HCT116 (cell line): ENCODE results near the gene F11R. TPM values are rescaled to one million over a fixed set of nuclear protein-coding genes. Genes with fewer than 3 reads are reported as not detected.

Experiments
- ATAC-seq: fragments of 200-7000 bp; cut with Tn5 transposase; 2 replicates; pipeline ENCODE4 v1.9.1; 2020; ENCODE audit warnings: mild to moderate bottlenecking, moderate library complexity
- BruUV-seq: library from RNA; stranded (reverse); fragments of 400-500 nt; replicated peaks from 2 replicates; lab custom pipeline; 2021; lab: Mats Ljungman, UMichigan
- CTCF ChIA-PET: fragments of 300-600 bp; sonication (Branson Sonifier 250); formaldehyde crosslinking; loops from one replicate; lab custom pipeline; 2021; ENCODE audit warnings: antibody characterized with exemption; lab: Charles Lee
- POLR2A ChIA-PET: fragments of 300-600, 350-600 bp; sonication (Branson Sonifier 250); formaldehyde crosslinking; loops from one replicate; lab custom pipeline; 2021; ENCODE audit warnings: antibody characterized with exemption; lab: Charles Lee
- RAD21 ChIA-PET, 2 experiments: fragments of 300-600 bp; sonication (Branson Sonifier 250); formaldehyde crosslinking; loops; one replicate each; lab custom pipeline; 2023; ENCODE audit warnings: low total read pairs in 2 of 2; ENCODE audit not compliant: uncharacterized antibody in 2 of 2, unreplicated experiment in 2 of 2, low non-redundant PET in 1 of 2; lab: Charles Lee
- DNase-seq: peaks from one replicate; pipeline ENCODE4 v3.0.0-alpha.2; 2010; ENCODE audit warnings: low read depth, low spot score
- H2AFZ ChIP-seq: fragments of 200-600 bp; shearing (Covaris generic), sonication (generic); 2 replicates; pipeline ENCODE4 v1.6.1; 2017; ENCODE audit warnings: low read depth, mixed run types, mixed read lengths, antibody characterized with exemption, low read length; ENCODE audit not compliant: poor library complexity, severe bottlenecking
- H3K27ac ChIP-seq: 2 replicates; pipeline ENCODE4 v1.5.1; 2012; ENCODE audit warnings: low read depth, low read length
- H3K27me3 ChIP-seq: fragments of 200-600 bp; sonication (generic); 2 replicates; pipeline ENCODE4 v1.6.1; 2016; ENCODE audit warnings: mixed run types, low read length, mixed read lengths; ENCODE audit not compliant: insufficient read depth
- H3K36me3 ChIP-seq, 2 experiments: fragments of 200-500 bp in 1 of 2; fragments of 200-600 bp in 1 of 2; sonication (Bioruptor generic) in 1 of 2; sonication (generic) in 1 of 2; 2 replicates each; pipeline versions ENCODE4 v1.5.1 to v1.6.1; 2014 to 2016; ENCODE audit warnings: low read length in 2 of 2, inconsistent platforms in 1 of 2, mixed read lengths in 1 of 2, mixed run types in 1 of 2; ENCODE audit not compliant: insufficient read depth in 2 of 2, control insufficient read depth in 1 of 2
- H3K4me1 ChIP-seq, 2 experiments: fragments of 200-600 bp in 1 of 2; sonication (generic) in 1 of 2; 2 replicates each; pipeline versions ENCODE4 v1.5.1 to v1.6.1; 2012 to 2017; ENCODE audit warnings: low read length in 2 of 2, inconsistent platforms in 1 of 2, mild to moderate bottlenecking in 1 of 2, mixed read lengths in 1 of 2, mixed run types in 1 of 2, moderate library complexity in 1 of 2; ENCODE audit not compliant: insufficient read depth in 2 of 2, control insufficient read depth in 1 of 2
- H3K4me2 ChIP-seq: fragments of 200-600 bp; sonication (generic); 2 replicates; pipeline ENCODE4 v1.6.1; 2017; ENCODE audit warnings: mixed run types, low read length, mixed read lengths
- H3K4me3 ChIP-seq, 2 experiments: fragments of 200-600 bp in 1 of 2; sonication (generic) in 1 of 2; replicated peaks in 1 of 2; 2 replicates each; pipeline ENCODE4 v1.5.1; 2011 to 2016; ENCODE audit warnings: low read length in 2 of 2, control low read depth in 1 of 2, low read depth in 1 of 2, mild to moderate bottlenecking in 1 of 2, mixed read lengths in 1 of 2, mixed run types in 1 of 2
- H3K79me2 ChIP-seq: fragments of 200-600 bp; sonication (generic); 2 replicates; pipeline ENCODE4 v1.6.1; 2017; ENCODE audit warnings: mild to moderate bottlenecking, mixed run types, low read length, moderate library complexity, mixed read lengths; ENCODE audit not compliant: insufficient read depth
- H3K9ac ChIP-seq: fragments of 200-600 bp; sonication (generic); 2 replicates; pipeline ENCODE4 v1.6.1; 2016; ENCODE audit warnings: low read length, mixed read lengths
- H3K9me2 ChIP-seq: fragments of 200-600 bp; sonication (generic), shearing (Covaris generic); 2 replicates; pipeline ENCODE4 v1.6.1; 2017; ENCODE audit warnings: mixed run types, mild to moderate bottlenecking, moderate library complexity; ENCODE audit not compliant: insufficient read depth
- H3K9me3 ChIP-seq, 2 experiments: fragments of 200-500 bp in 1 of 2; fragments of 200-600 bp in 1 of 2; sonication (Bioruptor generic) in 1 of 2; sonication (generic) in 1 of 2; 2 replicates each; pipeline ENCODE4 v1.6.1; 2014 to 2017; ENCODE audit warnings: low read length in 2 of 2, mixed read lengths in 2 of 2, inconsistent platforms in 1 of 2, low read depth in 1 of 2, mild to moderate bottlenecking in 1 of 2, mixed run types in 1 of 2, moderate library complexity in 1 of 2; ENCODE audit not compliant: control insufficient read depth in 1 of 2, insufficient read depth in 1 of 2
- H4K20me1 ChIP-seq: fragments of 200-600 bp; sonication (generic), shearing (Covaris generic); 2 replicates; pipeline ENCODE4 v1.6.1; 2017; ENCODE audit warnings: mixed run types, mild to moderate bottlenecking, moderate library complexity; ENCODE audit not compliant: insufficient read depth
- CBX3 ChIP-seq: IDR thresholded peaks from 2 replicates; pipeline ENCODE4 v1.6.1; 2012; ENCODE audit warnings: low read depth
- CEBPB ChIP-seq: IDR thresholded peaks from 2 replicates; pipeline ENCODE4 v1.6.1; 2012; ENCODE audit warnings: low read depth
- CTCF ChIP-seq, 3 experiments: fragments of 200-600 bp in 1 of 3; sonication (generic) in 1 of 3; IDR thresholded peaks in 2 of 3; conservative IDR thresholded peaks in 1 of 3; 2 replicates each; pipeline ENCODE4 v1.5.1; 2012 to 2017; ENCODE audit warnings: low read depth in 2 of 3, low read length in 2 of 3, antibody characterized with exemption in 1 of 3, borderline replicate concordance in 1 of 3, control low read depth in 1 of 3, mild to moderate bottlenecking in 1 of 3, mixed read lengths in 1 of 3, mixed run types in 1 of 3, moderate library complexity in 1 of 3; ENCODE audit not compliant: insufficient read depth in 1 of 3
- ELF1 ChIP-seq: IDR thresholded peaks from 2 replicates; pipeline ENCODE4 v1.6.1; 2012; ENCODE audit warnings: low read depth, borderline replicate concordance
- EZH2 ChIP-seq: fragments of 200-600 bp; sonication (generic); IDR thresholded peaks from 2 replicates; pipeline ENCODE4 v1.6.1; 2017; ENCODE audit warnings: antibody characterized with exemption, mixed run types
- FOSL1 ChIP-seq: IDR thresholded peaks from 2 replicates; pipeline ENCODE4 v1.6.1; 2012; ENCODE audit warnings: low read depth
- JUND ChIP-seq: IDR thresholded peaks from 2 replicates; pipeline ENCODE4 v1.6.1; 2012
- POLR2AphosphoS5 ChIP-seq: IDR thresholded peaks from 2 replicates; pipeline ENCODE4 v1.6.1; 2011; ENCODE audit warnings: mild to moderate bottlenecking, low read depth, low read length, moderate library complexity
- RAD21 ChIP-seq: IDR thresholded peaks from 2 replicates; pipeline ENCODE4 v1.6.1; 2012; ENCODE audit warnings: low read depth, mild to moderate bottlenecking
- REST ChIP-seq: IDR thresholded peaks from 2 replicates; pipeline ENCODE4 v1.6.1; 2012; ENCODE audit warnings: low read depth
- SIN3A ChIP-seq: IDR thresholded peaks from 2 replicates; pipeline ENCODE4 v1.6.1; 2012; ENCODE audit warnings: low read depth
- SP1 ChIP-seq: IDR thresholded peaks from 2 replicates; pipeline ENCODE4 v1.6.1; 2012; ENCODE audit warnings: low read depth
- SRF ChIP-seq: IDR thresholded peaks from 2 replicates; pipeline ENCODE4 v1.6.1; 2012; ENCODE audit warnings: low read depth
- TCF7L2 ChIP-seq: IDR thresholded peaks from 2 replicates; pipeline ENCODE4 v1.7.0; 2011; ENCODE audit warnings: borderline replicate concordance, inconsistent platforms; ENCODE audit not compliant: insufficient read depth, insufficient read length; ENCODE audit errors: extremely low read depth
- intact Hi-C: fragments of 100-400 bp; cut with micrococcal nuclease; formaldehyde crosslinking; loops from 2 replicates; pipeline ENCODE4 v1.10.0; 2022
- total RNA-seq: library from RNA; stranded (reverse); gene quantifications from one replicate; pipeline ENCODE4 v1.2.1, GENCODE V29; 2021; ENCODE audit not compliant: unreplicated experiment
- TF ChIP-seq, protein P1 (sequence below): IDR thresholded peaks from 2 replicates; pipeline ENCODE4 v1.6.1; 2012
- TF ChIP-seq, protein P2 (sequence below): IDR thresholded peaks from 2 replicates; pipeline ENCODE4 v1.6.1; 2011; ENCODE audit warnings: mild to moderate bottlenecking, low read length, moderate library complexity; ENCODE audit not compliant: insufficient replicate concordance; ENCODE audit errors: extremely low read depth

Gene F11R
- total RNA-seq, 1 experiment from 2014 or later = 86.7 TPM

DNA sequence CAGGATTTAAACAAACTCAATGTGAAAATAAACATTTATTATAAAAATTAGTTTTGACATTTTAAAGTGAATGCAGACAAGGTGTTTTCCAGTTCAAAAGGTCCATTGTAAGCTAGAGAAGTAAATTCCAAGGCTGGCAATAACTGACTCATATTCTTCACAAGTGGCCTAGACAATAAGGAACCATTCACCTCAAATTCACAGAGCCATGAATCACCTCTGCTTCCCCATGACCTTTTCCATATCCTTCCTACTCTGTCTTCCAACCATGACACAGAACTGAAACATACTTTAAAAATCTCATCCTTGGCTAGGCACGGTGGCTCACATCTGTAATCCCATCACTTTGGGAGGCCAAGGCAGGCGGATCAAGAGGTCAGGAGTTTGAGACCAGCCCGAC, 24.8 kb downstream of the F11R start:
- Histone ChIP-seq H3K4me2 (peak overlapping the region; percentile 55), H2AFZ (no peak overlapping the region), H3K27ac (peak overlapping the region; percentile 61), H3K9ac (peak overlapping the region; percentile 59), H3K4me3 (peak overlapping the region in 1 of 2 experiments; percentile 0; a peak in 1 of 4 replicates), H4K20me1 (no peaks in the 10 kb centered on the region), H3K4me1 (peaks cover 37 to 70% of the 10 kb centered on the region in 2 experiments), H3K79me2 (0 out of 2 replicates have a peak, but pooled peaks cover 1% of the 10 kb centered on the region), H3K36me3 (peaks cover 25 to 29% of the 10 kb centered on the region in 2 experiments; a peak in 3 of 4 replicates), H3K27me3 (no peaks in the 10 kb centered on the region), H3K9me3 (no peaks in the 10 kb centered on the region), H3K9me2 (no peaks in the 10 kb centered on the region)
- DNase-seq (peak; percentile 92), ATAC-seq (peak; percentile 73)
- POLR2A ChIA-PET = interaction anchor here (0.6 to 3.3 kb wide), 4 partner anchors 22 to 129 kb away, joined by 3 to 22 read pairs (median 4); partner anchors contain the start of gene F11R
- BruUV-seq = no TSS peak
- RAD21 ChIA-PET = no interaction called here
- TF ChIP-seq FOSL1 (peak; percentile 94), EZH2 (no peak), JUND (peak; percentile 94), TCF7L2 (no peak), ELF1 (no peak), RAD21 (no peak), CTCF (IDR thresholded peaks at IDR 0.05 in 2 of 3, conservative IDR thresholded peaks at IDR 0.05 in 1 of 3; ENCODE audit: borderline replicate concordance in 1 of 3, insufficient read depth in 1 of 3, low read depth in 2 of 3, low read length in 2 of 3) (no peak), POLR2AphosphoS5 (peak; percentile 57; the same call in 1 of the 2 replicates), CEBPB (peak; percentile 31; the same call in 1 of the 2 replicates), CBX3 (peak; percentile 93), SRF (no peak), SP1 (peak; percentile 90), SIN3A (no peak; the same call in 1 of the 2 replicates), REST (no peak)
- TF ChIP-seq, protein P1, sequence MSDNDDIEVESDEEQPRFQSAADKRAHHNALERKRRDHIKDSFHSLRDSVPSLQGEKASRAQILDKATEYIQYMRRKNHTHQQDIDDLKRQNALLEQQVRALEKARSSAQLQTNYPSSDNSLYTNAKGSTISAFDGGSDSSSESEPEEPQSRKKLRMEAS = no peak; the same call in 1 of the 2 replicates
- TF ChIP-seq, protein P2, sequence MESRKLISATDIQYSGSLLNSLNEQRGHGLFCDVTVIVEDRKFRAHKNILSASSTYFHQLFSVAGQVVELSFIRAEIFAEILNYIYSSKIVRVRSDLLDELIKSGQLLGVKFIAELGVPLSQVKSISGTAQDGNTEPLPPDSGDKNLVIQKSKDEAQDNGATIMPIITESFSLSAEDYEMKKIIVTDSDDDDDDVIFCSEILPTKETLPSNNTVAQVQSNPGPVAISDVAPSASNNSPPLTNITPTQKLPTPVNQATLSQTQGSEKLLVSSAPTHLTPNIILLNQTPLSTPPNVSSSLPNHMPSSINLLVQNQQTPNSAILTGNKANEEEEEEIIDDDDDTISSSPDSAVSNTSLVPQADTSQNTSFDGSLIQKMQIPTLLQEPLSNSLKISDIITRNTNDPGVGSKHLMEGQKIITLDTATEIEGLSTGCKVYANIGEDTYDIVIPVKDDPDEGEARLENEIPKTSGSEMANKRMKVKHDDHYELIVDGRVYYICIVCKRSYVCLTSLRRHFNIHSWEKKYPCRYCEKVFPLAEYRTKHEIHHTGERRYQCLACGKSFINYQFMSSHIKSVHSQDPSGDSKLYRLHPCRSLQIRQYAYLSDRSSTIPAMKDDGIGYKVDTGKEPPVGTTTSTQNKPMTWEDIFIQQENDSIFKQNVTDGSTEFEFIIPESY = no peak
- CTCF ChIA-PET = interaction anchor here (1.7 to 2.6 kb wide), 3 partner anchors 25 to 101 kb away, joined by 5 to 20 read pairs (median 5); partner anchors contain the start of genes F11R, KLHDC9 and USF1
- intact Hi-C loops = loop anchor here (2.0 to 5.0 kb wide), 2 partner anchors 43 to 121 kb away; partner anchors contain the start of genes NIT1, PFDN2 and TSTD1
